MV-4-11 (cell line): ENCODE data around the gene PTPRN2.

ENCODE experiments used
- DNase-seq: peaks from one replicate; lab custom pipeline; 2025; lab: John Stamatoyannopoulos, UW

The PTPRN2 gene

DNA sequence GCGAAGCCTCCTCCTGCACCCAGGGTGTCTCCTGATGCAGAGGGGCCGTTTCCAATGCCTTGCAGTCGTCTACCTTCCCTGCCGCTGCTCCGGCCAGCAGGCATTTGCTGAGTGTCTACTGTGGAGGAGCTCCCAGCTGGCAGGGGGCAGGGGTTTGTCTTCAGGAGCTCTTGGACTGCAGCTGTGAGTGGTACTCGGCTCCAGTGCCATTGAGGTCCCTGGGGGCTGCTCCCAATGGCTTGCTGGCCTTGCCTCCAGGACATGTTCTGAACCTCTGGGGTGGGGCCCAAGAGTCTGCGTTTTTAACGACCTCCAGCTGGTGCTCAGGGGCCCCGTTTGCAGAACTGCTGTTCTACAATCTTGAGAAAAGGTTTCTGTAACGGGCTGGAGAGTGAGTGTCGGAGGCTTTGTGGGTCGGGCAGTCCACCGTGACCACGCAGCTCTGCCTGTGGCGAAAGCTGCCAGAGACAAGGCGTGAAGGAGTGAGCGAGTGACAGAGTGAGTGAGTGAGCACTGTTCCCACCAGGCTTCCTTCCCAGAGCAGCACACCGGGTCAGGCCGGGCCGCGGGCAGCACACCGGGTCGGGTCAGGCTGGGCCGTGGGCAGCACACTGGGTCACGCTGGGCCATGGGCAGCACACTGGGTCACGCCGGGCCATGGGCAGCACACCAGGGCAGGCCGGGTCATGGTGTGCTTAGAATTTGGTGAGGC, 520.2 kb downstream of the PTPRN2 start:
- no peak for DNase-seq

DNA sequence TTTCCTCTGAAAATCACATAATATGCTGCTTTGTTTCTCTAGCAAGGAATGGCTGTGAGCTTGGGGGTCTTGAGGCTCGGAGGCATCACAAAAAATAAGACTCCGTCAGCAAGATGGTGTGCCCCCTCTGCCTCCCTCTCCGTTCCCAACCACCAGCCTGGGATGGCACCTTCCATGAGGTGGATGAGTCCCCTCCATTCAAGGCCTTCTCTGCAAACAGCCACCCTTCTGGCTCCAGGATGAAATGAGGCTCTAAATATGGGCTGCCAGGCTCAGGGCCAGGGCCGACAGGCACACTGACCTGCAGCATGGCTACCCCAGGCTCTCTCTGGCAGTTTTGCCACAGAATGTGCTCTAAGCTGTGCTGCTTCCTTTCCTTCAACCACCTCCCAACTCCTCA, 521.5 kb downstream of the PTPRN2 start:
- DNase-seq = no peak

- DNase-seq = no peak
Observed at GRCh38 chr7:158065340-158065739, 522.3 kb downstream of the PTPRN2 start.

GRCh38 chr7:158064631-158065030, 523.0 kb downstream of the PTPRN2 start:
- no peak for DNase-seq

DNA sequence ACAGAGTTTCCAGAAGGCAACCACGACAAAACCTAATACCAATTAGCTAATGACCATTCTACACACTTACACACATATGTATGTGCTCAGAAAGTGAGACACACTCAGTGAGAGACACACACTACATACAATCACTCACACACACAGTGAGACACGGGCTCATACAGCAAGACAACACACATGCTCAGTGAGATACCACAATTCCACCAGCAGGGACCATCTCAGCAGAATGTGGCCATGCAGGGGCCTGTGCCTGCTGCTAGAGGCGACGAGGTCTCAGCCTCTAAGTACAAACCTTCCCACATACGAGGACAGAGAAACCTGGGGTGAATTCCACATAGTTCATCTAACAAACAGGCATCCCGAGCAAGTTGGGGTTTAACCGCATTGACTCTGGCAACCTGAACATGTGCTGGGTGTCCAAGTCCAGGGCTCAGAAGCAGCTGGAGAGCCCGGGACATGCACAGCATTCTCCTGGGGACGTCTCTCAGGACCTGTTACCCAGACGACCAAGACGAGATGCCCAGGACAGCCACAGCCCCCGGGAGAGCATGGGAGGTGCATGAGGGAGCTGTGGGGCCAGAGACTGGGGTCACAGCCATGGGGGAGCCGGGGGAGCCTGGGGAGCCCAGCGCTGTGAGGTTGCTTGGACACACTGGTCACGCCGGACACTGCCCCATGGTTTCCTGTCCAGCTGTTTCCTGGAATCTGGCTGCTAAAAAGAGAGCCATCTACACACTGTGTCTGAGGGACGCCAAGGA, 523.6 kb downstream of the PTPRN2 start:
- DNase-seq = no peak

DNA sequence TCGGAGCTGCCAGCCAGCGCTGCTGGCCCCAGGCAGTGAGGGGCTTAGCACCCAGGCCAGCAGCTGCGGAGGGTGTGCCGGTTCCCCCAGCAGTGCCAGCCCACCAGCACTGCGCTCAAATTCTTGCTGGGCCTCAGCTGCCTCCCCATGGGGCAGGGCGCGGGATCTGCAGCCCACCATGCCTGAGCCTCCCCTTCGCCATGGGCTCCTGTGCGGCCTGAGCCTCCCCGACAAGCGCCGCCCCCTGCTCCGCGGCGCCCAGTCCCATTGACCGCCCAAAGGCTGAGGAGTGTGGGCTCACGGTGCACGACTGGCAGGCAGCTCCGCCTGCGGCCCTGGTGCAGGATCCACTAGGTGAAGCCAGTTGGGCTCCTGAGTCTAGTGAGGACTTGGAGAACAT, 525.0 kb downstream of the PTPRN2 start:
- no peak for DNase-seq

DNA sequence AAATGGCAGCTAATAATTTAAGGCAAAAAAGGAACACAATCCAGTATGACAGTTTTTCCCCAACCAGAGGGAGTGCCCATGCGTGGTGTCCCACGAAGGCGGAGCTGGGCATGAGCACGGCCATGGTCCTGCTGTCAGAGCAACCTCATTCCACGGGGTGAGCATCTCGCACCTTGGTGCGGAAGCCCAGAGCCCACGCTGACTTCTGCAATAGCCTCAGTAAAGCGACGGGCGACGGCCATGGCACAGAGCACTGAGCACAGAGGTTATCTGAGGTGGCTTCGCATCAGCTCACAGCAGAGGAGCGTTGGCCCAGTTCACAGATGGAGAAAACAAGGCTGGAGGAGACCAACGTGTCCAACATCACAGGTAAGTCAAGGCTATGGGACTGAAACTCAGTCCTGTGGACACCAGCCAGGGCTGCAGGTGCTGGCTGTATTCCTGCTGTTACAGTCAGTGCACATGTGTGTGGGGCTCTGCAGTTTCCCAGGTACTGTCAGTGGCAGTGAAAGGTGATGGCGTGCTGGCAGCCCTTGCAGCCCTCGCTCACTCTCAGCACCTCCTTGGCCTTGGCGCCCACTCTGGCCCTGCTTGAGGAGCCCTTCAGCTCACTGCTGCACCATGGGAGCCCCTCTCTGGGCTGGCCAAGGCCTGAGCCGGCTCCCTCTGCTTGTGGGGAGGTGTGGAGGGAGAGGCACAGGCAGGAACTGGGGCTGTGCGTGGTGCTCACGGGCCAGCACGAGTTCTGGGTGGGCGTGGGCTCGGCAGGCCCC, 525.6 kb downstream of the PTPRN2 start:
- no peak for DNase-seq

DNA sequence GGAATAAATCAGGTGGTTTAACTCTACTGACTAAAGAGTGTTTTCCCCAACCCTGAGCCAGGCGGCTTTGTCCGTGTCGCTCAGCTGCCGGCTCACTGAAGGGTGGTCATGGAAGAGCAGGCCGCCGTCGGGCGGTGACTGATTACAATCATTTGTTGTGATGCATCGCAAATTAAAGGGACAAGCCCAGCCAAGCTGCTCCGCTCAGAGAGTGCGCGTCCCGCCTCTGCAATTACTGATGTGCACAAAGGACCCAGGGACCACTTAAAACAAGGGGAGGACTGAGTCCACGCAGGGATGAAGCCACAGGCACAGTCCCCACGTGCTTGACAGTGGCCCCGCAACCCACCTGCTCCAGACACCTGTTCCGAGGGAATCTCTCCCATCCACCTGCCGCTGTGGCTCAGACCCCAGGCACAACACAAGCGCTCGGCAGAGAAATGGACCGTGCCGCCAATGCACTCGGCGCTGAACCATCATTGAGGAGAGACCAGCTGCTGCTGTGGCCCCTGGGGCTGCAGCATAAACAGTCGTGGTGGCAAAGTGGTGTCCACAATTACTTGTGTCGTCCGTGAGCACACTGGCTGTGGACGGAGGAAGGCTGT, 526.5 kb downstream of the PTPRN2 start:
- DNase-seq = no peak

DNA sequence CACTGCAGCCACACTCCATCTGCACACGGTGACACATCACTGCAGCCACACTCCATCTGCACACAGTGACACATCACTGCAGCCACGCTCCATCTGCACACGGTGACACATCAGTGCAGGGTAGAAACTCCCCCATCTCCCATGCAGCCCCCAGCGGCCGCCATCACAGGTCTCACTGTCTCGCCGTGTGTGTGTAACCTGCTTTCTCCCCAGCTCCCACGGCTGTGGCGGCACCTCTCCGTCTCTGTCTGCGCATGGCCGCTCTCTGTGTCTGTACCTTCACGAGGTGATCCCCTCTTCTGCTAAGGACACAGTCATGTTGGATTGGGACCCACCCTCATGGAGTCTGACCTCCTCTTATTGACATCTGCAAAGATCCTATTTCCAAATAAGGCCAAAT, 527.4 kb downstream of the PTPRN2 start:
- DNase-seq = no peak

DNA sequence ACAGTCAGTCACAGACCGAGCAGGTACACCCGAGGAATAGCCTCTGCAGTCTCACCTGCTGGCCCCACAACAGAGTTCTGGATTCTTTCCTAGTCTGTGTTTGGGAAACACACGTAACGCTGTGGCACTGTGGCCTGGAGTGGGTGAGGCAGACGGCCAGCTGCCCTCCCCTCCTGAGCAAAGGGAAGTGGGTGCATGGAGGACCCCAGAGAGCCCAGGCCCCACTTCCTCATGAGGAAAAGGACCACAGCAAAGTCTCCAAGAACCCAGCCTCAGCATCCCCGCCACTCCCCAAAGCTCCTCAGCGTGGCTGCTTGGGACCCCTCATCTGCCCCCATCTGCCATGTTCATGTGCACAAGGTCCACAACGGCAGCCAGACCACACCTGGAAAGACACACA, 530.2 kb downstream of the PTPRN2 start:
- no peak for DNase-seq

- no peak for DNase-seq
Observed at GRCh38 chr7:158056761-158057160, 530.9 kb downstream of the PTPRN2 start.

- DNase-seq = no peak
Observed at GRCh38 chr7:158055726-158056510, 531.7 kb downstream of the PTPRN2 start.

- no peak for DNase-seq
Observed at GRCh38 chr7:158054611-158055010, 533.0 kb downstream of the PTPRN2 start.

- DNase-seq = no peak
Observed at GRCh38 chr7:158054081-158054480, 533.5 kb downstream of the PTPRN2 start.

DNA sequence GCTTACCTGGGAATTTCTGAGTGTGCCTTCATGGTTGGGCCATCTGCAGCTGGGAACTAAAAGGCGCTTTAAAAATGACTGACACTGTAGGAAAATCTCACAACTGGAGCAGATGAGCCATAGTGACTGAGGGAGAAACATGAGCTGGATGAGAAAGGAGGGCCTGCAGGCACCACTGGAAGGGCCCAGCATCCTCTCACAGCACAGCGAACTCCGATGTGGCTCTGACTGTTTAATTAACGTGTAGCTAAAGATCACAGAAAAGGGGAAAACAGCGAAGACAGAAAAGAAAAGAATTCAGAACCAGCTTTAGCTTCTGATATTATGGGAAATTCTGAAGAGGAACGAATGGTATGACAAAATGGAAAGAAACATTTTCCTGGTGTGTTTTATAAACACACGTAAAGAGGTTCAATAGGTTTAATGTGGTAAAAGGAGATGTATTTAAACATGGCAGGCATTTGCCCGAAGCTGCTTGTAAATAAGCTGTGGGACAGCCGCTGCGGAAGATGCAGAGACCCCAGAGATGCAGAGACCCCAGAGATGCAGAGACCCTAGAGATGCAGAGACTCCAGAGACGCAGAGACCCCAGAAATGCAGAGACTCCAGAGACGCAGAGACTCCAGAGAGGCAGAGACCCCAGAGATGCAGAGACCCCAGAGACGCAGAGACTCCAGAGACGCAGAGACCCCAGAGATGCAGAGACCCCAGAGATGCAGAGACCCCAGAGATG, 534.3 kb downstream of the PTPRN2 start:
- no peak for DNase-seq

DNA sequence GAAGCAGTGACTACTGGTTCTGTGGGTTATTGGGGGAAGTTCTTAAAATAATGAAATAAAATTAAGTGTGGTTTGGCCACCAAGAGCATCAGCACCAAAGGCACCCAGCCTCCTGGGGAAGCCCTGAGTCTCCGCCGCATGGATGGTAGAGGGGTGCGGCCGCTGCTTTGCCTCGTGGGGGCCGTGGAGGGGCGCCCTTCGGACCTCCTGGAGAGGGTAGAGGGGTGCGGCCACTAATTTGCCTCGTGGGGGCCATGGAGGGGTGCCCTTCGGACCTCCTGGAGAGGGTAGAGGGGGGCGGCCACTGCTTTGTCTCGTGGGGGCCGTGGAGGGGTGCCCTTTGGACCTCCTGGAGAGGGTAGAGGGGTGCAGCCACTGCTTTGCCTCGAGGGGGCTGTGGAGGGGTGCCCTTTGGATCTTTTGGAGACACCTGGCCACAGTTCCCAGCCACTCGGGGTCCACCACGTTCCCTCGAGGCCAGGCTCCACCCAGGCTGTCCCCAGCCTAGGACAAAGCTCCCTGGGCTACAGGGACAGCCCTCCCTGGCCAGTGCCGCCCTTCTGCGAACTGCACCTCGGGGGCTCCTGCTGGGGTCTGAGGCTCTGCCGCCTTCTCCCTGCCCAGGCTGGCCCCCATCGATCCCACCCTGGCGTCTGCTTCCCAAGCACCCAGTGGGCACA, 535.1 kb downstream of the PTPRN2 start:
- DNase-seq = no peak

- no peak for DNase-seq
Observed at GRCh38 chr7:158051776-158052175, 535.8 kb downstream of the PTPRN2 start.

DNA sequence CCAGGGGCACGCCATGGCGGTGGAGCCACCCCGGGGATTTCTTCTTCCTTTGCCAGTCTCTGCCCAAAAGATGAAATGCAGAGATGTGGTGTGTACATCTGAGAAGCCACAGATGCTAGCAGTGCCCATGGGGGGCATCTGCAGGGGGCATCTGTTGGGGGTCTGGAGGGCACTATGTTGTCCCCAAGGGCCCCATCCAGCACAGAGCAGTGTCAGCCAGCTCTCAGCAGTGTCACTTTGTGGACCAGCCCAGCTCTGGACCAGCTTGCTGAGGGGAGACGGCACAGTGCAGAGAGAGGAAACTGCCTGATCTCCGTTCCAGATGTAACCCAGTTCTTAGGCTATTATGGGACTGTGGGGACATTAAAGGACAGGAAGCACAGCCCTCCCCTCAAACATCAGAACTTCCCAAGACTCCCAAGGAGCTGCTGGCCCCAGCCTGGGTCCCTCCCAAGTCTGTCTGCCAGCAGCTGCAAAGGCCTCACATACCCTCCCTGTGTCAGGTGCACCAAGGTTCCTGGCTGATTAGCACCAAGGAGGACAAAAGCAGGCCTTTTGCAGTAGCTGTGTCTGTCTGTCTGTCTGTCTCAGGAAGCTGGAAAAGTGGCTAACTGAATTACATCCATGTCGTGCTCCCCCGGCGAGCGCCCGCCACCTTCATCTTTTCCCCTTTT, 536.5 kb downstream of the PTPRN2 start:
- DNase-seq = no peak

- DNase-seq = no peak
Observed at GRCh38 chr7:158050441-158050977, 537.1 kb downstream of the PTPRN2 start.

- DNase-seq = no peak
Observed at GRCh38 chr7:158049271-158049670, 538.4 kb downstream of the PTPRN2 start.
